GM19240 (cell line): Measurements from ENCODE around the gene LRP4.

Source experiments
- DNase-seq: peaks from one replicate; pipeline ENCODE4 v3.0.0; 2011; ENCODE audit warnings: low spot score; ENCODE audit not compliant: insufficient read length

LRP4 gene

DNA sequence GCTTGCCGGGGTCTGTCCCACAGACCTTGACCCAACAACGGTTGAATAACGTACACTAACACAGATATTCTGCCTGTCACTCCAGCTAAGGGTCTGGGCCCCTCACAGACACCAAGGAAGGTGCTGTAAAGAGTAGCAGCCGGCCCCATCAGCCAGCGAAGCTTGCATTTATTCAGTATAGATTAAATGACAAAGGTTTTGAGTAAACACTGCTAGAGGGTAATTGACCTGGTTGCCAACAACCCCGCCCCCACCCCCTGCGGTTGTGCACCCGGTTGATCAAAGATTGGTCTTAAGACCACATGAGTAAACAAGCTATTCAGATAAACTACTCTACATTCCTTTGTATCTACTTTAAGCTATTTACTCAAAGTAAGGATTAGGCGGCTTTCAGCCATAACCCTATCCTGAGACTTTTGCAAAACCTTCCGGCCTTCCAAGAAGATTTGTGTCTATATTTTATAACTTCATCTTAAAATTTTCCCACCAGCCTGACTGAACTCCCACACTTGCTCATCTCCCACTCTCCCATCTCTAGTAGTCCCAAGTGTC, 67.4 kb downstream of the LRP4 start:
- no peak for DNase-seq

DNA sequence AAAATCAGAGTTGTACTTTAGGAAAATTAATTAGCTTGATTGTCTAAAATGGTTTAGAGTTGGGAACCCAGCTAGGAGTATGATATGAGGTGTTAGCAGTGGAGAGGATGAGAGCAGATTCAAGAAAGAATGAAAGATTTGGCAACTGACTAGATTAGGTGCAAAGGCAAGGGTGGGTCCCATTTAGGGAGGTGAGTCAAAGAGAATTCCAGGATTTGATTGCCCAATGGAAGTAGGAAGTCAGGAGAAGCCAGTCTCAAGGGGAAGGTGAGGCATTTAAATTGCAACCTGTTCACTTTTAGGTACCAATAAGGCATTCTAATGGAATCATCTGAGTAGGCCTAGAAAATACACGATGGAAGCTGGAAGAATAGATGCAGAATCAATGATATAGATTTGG, 68.7 kb downstream of the LRP4 start:
- DNase-seq, result no peak

GRCh38 chr11:46846510-46846830, 71.9 kb downstream of the LRP4 start:
- no peak for DNase-seq

DNA sequence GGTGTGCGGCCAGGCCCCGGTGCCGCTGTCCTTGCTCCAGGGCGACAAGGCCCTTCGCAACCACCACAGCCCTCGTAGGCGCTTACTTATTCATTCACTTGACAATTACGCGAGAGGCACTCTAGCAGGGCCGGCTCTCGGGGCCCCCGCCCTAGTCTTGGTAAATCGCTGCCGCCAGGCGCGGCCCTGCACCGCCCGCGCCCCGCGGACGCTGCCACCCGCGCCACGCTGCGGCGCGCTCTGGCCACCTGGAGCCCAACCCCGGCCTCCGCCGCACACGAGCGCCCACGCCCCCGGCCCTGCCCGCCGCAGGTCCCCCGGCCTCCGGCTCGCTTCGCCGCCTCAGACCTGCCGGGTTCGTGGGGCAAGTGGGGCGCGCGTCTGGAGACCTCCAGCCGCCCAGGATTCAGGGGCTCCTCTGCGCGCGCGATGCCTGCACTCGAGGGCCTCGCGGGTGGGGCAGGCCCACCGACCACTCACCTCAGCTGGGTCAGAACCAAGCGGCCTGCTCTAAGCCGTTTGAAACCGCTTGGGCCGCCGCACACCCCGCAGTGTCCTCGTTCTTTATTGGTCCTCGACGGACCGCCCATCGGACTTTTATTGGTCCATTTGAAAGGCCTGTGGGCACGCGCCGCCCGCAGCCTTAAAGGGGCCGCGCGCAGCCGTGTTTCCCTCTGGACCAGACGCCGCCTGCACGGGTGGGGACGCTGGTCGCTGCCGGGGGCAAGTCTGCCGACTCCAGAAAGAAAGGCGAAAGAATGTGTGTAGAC, 72.4 kb downstream of the LRP4 start, which contains the start of gene CKAP5:
CKAP5 (minus strand) TSS at position 541 of the 770 bp plus-strand sequence. CDS start 25,049 bp downstream, outside the sequence.
- DNase-seq, result peak; percentile 85

DNA sequence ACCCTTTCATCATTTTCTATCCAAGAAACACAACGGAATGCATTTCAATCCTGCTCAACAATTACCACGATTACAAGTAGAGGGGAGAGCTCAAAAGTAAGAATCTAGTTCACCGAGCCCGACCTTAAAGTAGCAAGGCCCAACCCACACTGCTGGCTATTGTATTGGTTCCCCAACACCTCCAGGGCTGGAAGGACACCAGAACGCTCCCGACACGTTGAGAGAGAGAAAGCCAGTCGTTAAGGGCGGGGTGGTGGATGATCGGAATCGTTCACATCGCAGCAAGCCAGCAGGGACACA, 73.0 kb downstream of the LRP4 start:
- no peak for DNase-seq

- no peak for DNase-seq
Observed at GRCh38 chr11:46840116-46840515, 78.2 kb downstream of the LRP4 start.

DNA sequence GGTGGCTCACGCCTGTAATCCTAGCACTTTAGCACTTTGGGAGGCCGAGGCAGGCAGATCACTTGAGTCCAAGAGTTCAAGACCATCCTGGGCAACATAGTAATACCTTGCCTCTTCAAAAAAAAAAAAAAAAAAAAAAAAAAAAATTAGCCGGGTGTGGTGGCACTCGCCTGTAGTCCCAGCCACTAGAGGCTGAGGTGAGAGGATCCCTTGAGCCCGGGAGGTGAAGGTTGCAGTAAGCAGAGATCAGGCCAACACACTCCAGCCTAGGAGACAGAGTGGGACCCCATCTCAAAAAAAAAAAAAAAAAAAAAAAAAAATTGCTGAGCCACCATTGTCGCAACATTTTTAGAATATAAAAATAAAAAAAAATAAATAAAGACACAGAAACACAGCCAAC, 79.8 kb downstream of the LRP4 start:
- no peak for DNase-seq

DNA sequence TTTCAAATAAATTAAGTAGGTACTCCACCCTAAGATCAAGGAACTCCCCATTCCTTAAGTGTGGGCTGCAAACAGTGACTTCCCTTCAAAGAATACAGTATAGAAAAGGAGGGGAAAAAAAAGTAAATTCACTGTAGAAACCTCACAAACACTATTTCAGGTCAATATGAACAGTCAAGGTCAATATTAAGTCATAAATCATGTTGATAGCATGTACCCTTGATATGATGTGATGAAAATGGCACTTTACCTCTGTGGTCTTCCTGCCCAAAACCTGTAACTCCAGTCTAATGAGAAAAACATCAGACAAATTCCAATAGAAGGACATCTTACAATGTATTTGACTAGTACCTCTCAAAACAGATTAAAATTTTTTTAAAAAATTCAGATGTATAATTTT, 80.5 kb downstream of the LRP4 start:
- no peak for DNase-seq

- no peak for DNase-seq
Observed at GRCh38 chr11:46836870-46837269, 81.5 kb downstream of the LRP4 start.

DNA sequence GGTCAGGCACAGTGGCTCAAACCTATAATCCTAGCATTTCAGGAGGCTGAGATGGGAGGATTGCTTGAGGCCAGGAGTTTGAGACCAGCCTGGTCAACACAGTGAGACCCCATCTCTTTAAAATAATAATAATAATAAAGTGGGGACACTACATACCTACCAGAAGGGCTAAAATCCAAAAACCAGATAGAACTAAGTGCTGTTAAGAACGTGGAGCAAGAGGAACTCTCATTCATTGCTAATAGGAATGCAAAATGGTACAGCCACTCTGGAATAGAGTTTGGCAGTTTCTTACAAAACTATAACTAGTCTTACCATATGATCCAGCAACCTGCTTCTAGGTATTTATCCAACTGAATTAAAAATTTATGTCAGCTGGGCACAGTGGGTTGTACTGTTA, 81.9 kb downstream of the LRP4 start:
- DNase-seq, result no peak

DNA sequence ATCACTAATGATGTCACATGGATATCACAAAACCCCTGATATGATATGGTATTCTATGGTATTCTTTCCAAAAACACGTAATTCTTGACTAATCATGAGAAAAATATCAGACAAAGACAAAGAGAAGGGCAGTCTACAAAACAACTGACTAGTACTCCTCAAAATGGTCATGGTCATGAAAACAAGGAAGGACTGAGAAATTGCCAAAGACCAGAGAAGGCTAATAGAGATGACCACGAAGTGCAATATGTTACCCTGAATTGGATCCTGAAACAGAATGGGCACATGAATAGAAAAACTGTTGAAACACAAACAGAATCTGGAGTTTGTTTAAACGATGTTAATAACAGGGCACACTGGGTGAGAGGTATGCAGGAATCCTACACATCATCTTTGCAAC, 82.5 kb downstream of the LRP4 start:
- DNase-seq, result no peak

DNA sequence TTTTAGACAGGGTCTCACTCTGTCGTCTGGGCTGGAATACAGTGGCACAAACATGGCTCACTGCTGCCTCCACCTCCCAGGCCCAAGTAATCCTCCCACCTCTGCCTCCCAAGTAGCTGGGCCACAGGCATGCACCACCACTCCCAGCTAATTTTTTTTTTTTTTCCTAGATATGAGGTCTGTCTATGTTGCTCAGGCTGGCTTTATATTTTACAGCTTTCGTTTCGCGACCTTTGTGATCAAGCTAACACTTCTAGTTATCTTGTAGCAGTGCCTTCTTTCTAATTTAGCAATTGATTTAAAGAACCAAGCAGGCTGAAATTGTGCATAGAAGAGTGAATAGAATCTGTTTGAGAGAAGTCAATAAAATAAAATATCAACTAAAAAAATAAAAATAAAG, 83.5 kb downstream of the LRP4 start:
- DNase-seq, result no peak

DNA sequence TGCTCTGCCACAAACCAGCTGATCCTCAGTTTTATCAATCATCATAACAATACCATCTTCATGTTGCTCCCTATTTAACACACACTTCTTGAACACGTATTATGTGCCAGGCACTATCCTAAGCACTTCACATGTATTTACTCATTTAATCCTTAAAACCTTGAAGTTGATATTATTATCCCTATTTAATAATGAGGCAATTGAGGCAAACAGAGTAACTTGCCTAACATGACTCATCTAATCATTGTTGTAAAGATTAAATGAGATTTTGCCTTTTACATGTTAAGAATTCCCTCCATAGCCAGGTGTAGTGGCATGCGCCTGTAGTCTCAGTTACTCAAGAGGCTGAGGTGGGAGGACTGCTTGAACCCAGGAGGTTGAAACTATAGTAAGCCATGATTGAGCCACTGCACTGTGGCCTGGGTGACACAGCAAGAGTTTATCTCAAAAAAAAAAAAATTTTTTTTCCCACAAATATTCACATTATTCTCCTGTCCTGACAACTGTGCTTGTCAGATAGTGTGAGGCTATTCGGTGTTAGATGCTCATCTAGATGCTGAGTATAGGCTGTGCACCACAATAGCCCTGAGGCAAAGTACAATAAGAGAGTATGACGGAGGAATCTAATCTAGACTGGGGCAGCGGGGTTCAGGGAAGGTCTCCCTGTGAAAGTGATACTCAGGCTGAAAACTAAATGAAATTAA, 85.7 kb downstream of the LRP4 start:
- DNase-seq, result no peak

DNA sequence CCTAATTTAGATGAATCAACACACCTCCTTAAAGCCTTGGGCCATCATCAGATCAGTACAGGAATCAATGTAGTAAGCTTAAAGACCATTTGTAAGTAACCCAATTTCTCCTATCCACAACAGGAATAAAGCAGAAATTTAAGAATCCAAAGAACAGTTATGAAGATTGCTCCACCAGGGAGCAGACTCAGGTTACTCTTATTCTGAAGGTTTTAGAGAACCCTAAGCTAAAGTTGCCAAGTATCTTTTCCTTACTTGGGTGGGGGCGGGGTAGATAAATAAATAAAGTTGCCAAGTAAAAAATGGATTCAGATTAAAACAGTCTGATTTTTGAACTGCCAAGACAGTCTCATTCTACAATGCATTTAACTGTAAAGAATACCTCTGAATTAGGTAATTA, 90.4 kb downstream of the LRP4 start:
- DNase-seq, result no peak

DNA sequence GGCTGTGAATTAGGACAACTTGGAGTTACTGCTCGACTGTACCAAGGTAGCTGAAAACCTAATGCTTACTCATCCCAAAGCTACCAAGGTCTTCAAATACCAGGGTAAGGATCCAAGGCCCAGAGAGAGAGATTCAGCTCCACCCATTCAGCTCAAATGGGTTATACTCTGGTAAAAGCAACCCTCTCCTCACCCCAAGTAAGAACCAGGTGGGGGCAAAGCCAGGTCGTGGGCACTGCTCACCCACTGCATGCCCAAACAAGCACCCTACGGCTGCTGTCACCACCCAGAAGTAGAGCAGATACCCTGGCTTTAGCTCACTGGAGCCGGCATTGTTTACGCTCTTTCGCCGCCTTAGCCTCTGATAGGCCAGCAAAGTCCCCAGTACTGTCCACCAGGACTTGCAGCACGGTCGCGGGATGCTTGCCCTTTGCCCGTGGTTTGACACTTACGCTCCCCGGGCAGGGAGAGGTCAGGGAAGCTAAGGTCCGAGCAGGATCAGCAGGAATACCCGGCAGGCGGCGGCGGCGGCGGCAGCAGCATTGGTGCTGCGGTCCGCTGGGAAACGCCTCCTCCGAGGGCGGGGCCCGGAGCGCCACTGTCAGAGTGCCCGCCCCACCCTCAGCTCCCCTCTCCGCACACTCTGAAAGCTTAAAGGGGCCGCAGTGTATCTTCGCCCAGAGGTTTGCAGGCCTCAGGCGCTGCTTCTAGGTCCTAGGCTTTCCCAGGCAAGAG, 91.9 kb downstream of the LRP4 start:
- DNase-seq, result peak; percentile 11

DNA sequence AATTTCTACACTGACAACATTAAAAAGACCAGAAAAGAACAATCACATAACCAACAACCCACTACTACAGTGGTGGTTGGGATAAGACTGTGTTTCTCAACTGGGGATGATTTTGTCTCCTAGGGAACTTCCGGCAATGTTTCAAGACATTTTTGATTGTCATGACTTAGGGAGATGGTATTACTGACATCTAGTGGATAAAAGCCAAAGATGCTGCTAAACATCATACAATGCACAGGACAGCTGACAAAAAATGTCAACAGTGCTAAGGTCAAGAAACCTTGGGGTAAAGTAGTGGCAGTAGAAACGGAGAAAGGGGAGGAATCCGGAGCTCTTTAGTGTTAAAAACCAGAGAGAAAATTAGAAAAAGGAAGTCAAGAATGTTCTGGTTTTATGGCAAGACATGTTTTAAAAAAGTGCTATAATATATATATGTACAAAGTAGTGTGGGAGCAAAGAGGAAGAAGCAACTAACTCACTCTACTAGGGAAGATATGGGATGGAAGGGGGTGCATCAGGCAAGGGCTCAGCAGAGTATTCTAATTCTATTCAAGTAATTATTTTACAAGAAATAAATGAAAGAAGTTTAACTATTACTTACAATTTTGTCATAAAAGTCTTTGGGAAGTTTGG, 109.4 kb downstream of the LRP4 start:
- DNase-seq, result no peak
